PFSK-1 (cell line): Measurements from ENCODE around the gene NUDT16L1.

ENCODE experiments used
- POLR2AphosphoS5 ChIP-seq: IDR thresholded peaks from 2 replicates; pipeline ENCODE4 v1.6.1; 2012; ENCODE audit warnings: low read depth, mild to moderate bottlenecking, control low read depth, low read length, moderate library complexity
- REST ChIP-seq, 2 experiments: IDR thresholded peaks; 2 replicates each; pipeline versions ENCODE4 v1.6.1 to v1.8.0; 2011 to 2012; ENCODE audit warnings: low read depth in 2 of 2, low read length in 2 of 2, control low read depth in 1 of 2, inconsistent platforms in 1 of 2, mild to moderate bottlenecking in 1 of 2, moderate library complexity in 1 of 2; ENCODE audit not compliant: insufficient read depth in 1 of 2
- SIN3A ChIP-seq: IDR thresholded peaks from 2 replicates; pipeline ENCODE4 v1.6.1; 2012; ENCODE audit warnings: mild to moderate bottlenecking, low read length, moderate library complexity, borderline replicate concordance; ENCODE audit not compliant: insufficient read depth

- no peak for TF ChIP-seq POLR2AphosphoS5
- TF ChIP-seq SIN3A, result no peak
- TF ChIP-seq REST (IDR thresholded peaks at IDR 0.05; ENCODE audit: insufficient read depth in 1 of 2, low read depth in 2 of 2, low read length in 2 of 2), result no peak
Measured at GRCh38 chr16:4684763-4685162, 8.6 kb upstream of the NUDT16L1 start.
